ENCODE measurements around the gene JADE3. TPM values are rescaled to one million over a fixed set of nuclear protein-coding genes. Genes with fewer than 3 reads are reported as not detected.

JADE3 gene
- polyA plus RNA-seq, 1 experiment, result 5.6 TPM

DNA sequence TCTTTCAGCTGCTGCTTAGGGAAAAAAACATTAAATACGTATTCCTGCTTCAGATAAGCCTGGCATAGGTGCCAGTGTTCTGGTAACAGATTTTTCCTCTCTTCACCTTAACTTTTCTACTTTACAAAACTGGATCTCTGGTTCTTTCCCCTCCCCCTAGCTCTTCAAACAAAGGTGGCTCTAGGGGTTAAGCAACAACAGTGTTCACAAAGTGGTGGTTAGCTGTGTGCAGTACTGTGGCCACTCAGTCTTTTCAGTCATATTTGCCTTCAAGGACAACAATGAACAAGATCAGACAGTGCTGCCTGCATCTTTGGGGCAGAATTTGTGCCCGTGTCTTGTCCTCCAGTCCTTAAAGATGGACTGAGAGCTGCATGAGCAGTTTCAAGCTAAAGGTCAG is 151.0 kb downstream of the JADE3 start:
- Histone ChIP-seq H3K36me3 (ENCODE audit: control insufficient read depth, insufficient read depth, low read length) (no peaks in the 10 kb centered on the region; the same call in 1 of the 2 replicates), H3K4me3 (ENCODE audit: low read depth, low read length) (no peak overlapping the region), H3K27me3 (ENCODE audit: control insufficient read depth, insufficient read depth, low read length) (no peaks in the 10 kb centered on the region)
- DNase-seq (ENCODE audit: low read depth), result no peak
- no peak for TF ChIP-seq CTCF (IDR thresholded peaks at IDR 0.05; ENCODE audit: insufficient read depth, low read depth, low read length)
- ChIA-PET POLR2A (no interaction called here), CTCF (no interaction called here)

DNA sequence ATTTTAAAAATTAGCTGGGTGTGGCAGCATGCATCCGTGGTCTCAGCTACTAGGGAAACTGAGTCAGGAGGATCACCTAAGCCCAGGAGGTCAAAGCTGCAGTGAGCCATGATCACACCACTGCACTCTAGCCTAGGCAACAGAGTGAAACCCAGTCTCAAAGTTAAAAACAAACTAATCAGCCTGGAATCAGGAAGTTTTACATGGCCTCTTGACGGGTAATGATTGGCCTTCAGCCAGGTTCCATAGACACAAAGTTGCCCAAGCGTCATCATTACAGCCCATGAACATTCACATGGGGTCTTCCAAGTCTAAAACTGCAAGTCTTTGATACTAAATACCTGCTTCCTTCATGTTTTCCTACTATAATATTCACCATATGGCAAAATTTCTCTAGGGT is 156.0 kb downstream of the JADE3 start:
- POLR2A ChIA-PET, result no interaction called here
- TF ChIP-seq CTCF (IDR thresholded peaks at IDR 0.05; ENCODE audit: insufficient read depth, low read depth, low read length), result no peak

GRCh38 chrX:47068720-47069119 is 156.5 kb downstream of the JADE3 start:
- ChIA-PET CTCF (no interaction called here), POLR2A (no interaction called here)
- Histone ChIP-seq H3K4me3 (ENCODE audit: low read depth, low read length) (no peak overlapping the region), H3K36me3 (ENCODE audit: control insufficient read depth, insufficient read depth, low read length) (no peaks in the 10 kb centered on the region), H3K27me3 (ENCODE audit: control insufficient read depth, insufficient read depth, low read length) (no peaks in the 10 kb centered on the region)
- no peak for TF ChIP-seq CTCF (IDR thresholded peaks at IDR 0.05; ENCODE audit: insufficient read depth, low read depth, low read length)
- DNase-seq (ENCODE audit: low read depth), result no peak

More for the DNA sequence above, 156.0 kb downstream of the JADE3 start:
- Histone ChIP-seq H3K27me3 (ENCODE audit: control insufficient read depth, insufficient read depth, low read length) (no peaks in the 10 kb centered on the region), H3K36me3 (ENCODE audit: control insufficient read depth, insufficient read depth, low read length) (no peaks in the 10 kb centered on the region; the same call in 1 of the 2 replicates), H3K4me3 (ENCODE audit: low read depth, low read length) (no peak overlapping the region)
- CTCF ChIA-PET, result no interaction called here
- DNase-seq (ENCODE audit: low read depth), result no peak

DNA sequence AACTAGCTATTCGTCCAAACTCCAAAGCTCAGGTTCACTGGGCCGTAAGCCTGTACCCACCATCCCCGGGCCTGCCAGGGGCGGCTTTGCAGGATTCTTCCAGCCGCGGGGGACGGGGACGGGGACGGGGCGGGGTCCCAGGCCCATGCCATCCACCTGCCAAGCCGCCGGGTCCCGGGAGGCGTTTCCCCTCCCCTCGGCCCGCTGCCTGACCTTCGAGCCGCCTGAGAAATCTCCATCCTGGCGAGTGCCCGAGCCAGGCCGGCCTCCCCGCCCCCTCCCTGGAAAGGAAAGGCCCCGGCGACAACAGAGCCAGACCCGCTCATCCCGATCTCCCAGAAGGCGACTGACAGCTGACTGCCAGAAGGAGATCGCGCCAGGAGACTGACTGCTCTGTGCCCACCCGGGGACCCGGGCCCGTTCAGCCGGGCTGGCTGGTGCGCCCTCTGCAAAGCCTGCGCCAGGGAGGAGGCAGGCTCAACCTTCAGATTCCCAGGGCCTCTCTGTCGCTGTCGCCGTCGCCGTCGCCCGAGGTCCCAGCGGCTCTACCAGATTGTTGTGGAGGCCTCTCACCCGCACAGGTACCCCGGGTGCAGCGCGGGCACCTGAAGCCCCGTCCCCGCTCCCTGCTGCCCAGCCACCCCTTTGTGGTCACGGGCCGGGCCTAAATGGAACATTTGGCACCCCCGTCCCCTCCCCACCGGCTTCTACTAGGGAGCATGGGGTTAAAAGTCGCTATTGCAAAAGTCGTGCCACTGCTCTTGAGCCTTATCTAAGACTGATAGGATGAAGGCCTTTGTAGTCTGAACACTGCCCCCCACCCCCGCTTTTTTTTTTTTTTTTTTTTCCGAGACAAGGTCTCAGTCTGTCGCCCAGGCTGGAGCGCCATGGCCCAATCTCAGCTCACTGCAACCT is 166.2 kb downstream of the JADE3 start, which contains the start of gene RGN:
Gene RGN (plus strand): TSS at position 315 of the 915 bp plus-strand sequence. CDS start 2,702 bp downstream, outside the sequence.
- Histone ChIP-seq H3K36me3 (ENCODE audit: control insufficient read depth, insufficient read depth, low read length) (no peaks in the 10 kb centered on the region), H3K27me3 (ENCODE audit: control insufficient read depth, insufficient read depth, low read length) (no peaks in the 10 kb centered on the region), H3K4me3 (ENCODE audit: low read depth, low read length) (no peak within 1 kb of the TSS; the same call in 1 of the 2 replicates)
- ChIA-PET POLR2A (no interaction called here), CTCF (no interaction called here)
- no peak for TF ChIP-seq CTCF (IDR thresholded peaks at IDR 0.05; ENCODE audit: insufficient read depth, low read depth, low read length)
- DNase-seq (ENCODE audit: low read depth), result no peak

- ChIA-PET POLR2A (no interaction called here), CTCF (no interaction called here)
- no peaks in the 10 kb centered on the region for H3K36me3 ChIP-seq (ENCODE audit: control insufficient read depth, insufficient read depth, low read length)
- TF ChIP-seq CTCF (IDR thresholded peaks at IDR 0.05; ENCODE audit: insufficient read depth, low read depth, low read length), result no peak
- no peak for DNase-seq (ENCODE audit: low read depth)
- no peaks in the 10 kb centered on the region for H3K27me3 ChIP-seq (ENCODE audit: control insufficient read depth, insufficient read depth, low read length)
- no peak overlapping the region for H3K4me3 ChIP-seq (ENCODE audit: low read depth, low read length)
Measured at GRCh38 chrX:47080215-47080914, 168.1 kb downstream of the JADE3 start.

All from BJ (cell line).